ENCODE results near the gene VARS2. TPM values are rescaled to one million over a fixed set of nuclear protein-coding genes. Genes with fewer than 3 reads are reported as not detected.
"Not testable (repeated sequence)": the region's sequence is repeated elsewhere in the genome, so short reads cannot be mapped to it uniquely, and the experiment has no call there.

The VARS2 gene
- total RNA-seq, 1 donor from 2014 or later: 5.7 TPM

DNA sequence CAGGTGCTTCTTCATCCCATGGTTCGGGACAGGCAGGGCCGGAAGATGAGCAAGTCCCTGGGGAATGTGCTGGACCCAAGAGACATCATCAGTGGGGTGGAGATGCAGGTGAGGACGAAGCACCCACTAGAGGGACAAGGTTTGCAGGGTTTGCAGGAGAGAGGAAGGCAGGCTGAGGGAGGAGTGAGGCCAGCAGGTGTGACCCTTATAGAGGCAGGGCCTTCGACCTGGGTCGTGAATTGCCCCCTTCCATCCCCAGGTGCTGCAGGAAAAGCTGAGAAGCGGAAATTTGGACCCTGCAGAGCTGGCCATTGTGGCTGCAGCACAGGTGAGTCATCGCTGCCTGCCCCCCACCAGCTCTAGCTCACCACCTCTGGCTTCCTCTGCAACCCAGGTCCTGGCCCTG is 8.4 kb downstream of the VARS2 start:
- Histone ChIP-seq H3K4me3 (no peak overlapping the region), H3K9me3 (no peaks in the 10 kb centered on the region), H3K27me3 (no peaks in the 10 kb centered on the region), H3K27ac (no peak overlapping the region), H3K36me3 (peaks cover 60 to 86% of the 10 kb centered on the region in 2 donors), H3K4me1 (no peaks in the 10 kb centered on the region)
- TF ChIP-seq, protein P1, sequence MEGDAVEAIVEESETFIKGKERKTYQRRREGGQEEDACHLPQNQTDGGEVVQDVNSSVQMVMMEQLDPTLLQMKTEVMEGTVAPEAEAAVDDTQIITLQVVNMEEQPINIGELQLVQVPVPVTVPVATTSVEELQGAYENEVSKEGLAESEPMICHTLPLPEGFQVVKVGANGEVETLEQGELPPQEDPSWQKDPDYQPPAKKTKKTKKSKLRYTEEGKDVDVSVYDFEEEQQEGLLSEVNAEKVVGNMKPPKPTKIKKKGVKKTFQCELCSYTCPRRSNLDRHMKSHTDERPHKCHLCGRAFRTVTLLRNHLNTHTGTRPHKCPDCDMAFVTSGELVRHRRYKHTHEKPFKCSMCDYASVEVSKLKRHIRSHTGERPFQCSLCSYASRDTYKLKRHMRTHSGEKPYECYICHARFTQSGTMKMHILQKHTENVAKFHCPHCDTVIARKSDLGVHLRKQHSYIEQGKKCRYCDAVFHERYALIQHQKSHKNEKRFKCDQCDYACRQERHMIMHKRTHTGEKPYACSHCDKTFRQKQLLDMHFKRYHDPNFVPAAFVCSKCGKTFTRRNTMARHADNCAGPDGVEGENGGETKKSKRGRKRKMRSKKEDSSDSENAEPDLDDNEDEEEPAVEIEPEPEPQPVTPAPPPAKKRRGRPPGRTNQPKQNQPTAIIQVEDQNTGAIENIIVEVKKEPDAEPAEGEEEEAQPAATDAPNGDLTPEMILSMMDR (IDR thresholded peaks at IDR 0.05): no peak
- intact Hi-C loops (cut with DNase I): no loop called here
- DNase-seq (ENCODE audit: low spot score in 2 of 2): no peak

DNA sequence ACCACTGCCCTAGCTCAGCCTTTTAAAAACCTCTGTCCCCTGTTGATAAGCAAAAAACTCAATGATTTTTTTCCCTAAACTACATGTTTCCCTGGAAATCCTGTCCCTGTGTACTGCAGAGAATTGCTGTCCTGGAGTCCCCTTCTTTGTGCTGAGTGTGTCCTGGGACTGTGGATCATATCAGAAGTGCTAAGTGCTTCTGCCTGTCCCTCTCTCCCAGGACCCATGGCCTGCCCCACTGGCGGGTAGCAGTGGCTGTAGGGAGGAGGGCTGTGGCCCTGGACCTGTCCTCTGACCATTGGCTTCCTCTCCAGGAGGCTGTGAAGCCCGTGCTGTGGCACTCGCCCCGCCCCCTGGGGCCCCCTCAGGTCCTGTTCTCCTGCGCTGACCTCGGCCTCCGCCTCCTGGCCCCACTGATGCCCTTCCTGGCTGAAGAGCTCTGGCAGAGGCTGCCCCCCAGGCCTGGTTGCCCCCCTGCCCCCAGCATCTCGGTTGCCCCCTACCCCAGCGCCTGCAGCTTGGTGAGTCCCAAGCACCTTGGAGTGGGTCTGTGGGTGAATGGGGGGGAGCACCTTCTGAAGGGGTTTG is 10.1 kb downstream of the VARS2 start:
- intact Hi-C loops (cut with DNase I); H3K27me3 ChIP-seq; H3K27ac ChIP-seq; H3K9me3 ChIP-seq; H3K4me1 ChIP-seq; DNase-seq (ENCODE audit: low spot score in 2 of 2); H3K4me3 ChIP-seq: not testable (repeated sequence)
- H3K36me3 ChIP-seq: peaks cover 57 to 78% of the 10 kb centered on the region in 2 donors

DNA sequence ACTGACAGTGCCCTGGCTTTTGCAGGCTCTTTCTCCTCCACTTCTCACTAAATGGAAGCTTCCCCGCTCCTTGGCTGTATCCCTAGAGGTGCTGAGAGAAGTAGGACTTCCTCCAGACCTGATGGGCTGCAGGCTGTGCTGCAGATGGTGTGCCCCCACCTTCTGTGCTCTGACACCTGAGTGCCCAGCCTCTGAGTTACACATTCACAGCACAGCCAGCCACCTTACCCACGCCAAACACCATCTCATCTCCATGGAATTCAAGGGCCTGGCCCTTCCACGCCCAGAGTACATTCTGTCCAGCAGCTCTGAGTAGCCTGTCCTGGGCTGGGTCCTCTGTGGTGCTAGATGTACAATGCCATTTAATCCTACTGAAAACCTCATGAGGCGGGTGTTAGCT is 12.6 kb downstream of the VARS2 start:
- no peaks in the 10 kb centered on the region for H3K27me3 ChIP-seq
- intact Hi-C loops (cut with DNase I): no loop called here
- no peak overlapping the region for H3K4me3 ChIP-seq
- TF ChIP-seq, protein P1 (IDR thresholded peaks at IDR 0.05): no peak
- no peak overlapping the region for H3K27ac ChIP-seq
- H3K9me3 ChIP-seq: no peaks in the 10 kb centered on the region
- no peaks in the 10 kb centered on the region for H3K4me1 ChIP-seq
- H3K36me3 ChIP-seq: peaks cover 38 to 53% of the 10 kb centered on the region in 2 donors
- no peak for DNase-seq (ENCODE audit: low spot score in 2 of 2)

DNA sequence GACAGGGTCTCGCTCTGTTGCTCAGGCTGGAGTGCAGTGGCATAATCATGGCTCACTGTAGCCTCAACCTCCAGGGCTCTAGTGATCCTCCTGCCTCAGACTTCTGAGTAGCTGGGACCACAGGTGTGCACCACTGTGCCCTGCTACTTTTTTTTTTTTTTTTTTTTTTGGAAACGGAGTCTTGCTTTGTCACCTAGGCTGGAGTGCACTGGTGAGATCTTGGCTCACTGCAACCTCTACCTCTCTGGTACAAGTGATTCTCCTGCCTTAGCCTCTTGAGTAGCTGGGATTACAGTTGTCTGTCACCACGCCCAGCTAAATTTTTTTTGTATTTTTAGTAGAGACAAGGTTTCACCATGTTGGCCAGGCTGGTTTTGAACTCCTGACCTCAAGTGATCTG is 13.0 kb downstream of the VARS2 start:
- H3K27ac ChIP-seq; H3K4me1 ChIP-seq; H3K9me3 ChIP-seq; intact Hi-C loops (cut with DNase I); H3K4me3 ChIP-seq; H3K27me3 ChIP-seq; DNase-seq (ENCODE audit: low spot score in 2 of 2): not testable (repeated sequence)
- peaks cover 34 to 49% of the 10 kb centered on the region in 2 donors for H3K36me3 ChIP-seq

DNA sequence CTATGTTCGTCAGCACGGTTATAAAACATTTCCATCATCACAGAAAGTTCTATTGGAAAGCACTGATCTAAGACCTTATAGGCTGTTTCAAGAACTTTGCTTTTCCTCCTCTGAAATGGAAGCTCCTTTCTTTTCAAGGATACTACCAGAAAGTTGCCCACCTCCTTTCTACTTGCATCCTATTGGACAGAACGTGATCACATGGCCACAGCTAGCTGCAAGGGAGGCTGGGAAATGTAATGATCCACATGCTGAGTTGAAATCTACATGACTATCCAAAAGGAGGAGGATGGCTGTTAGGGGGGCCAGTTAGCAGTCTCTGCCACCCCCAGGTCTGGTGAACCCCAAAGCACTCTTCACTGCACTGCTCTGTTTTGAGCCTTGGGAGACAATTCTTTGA is 14.6 kb downstream of the VARS2 start:
- Histone ChIP-seq H3K27ac (no peak overlapping the region), H3K4me3 (no peak overlapping the region), H3K36me3 (peaks cover 19 to 33% of the 10 kb centered on the region in 2 donors), H3K4me1 (no peaks in the 10 kb centered on the region), H3K9me3 (no peaks in the 10 kb centered on the region), H3K27me3 (no peaks in the 10 kb centered on the region)
- no peak for DNase-seq (ENCODE audit: low spot score in 2 of 2)
- TF ChIP-seq, protein P1 (IDR thresholded peaks at IDR 0.05): no peak
- intact Hi-C loops (cut with DNase I): no loop called here

DNA sequence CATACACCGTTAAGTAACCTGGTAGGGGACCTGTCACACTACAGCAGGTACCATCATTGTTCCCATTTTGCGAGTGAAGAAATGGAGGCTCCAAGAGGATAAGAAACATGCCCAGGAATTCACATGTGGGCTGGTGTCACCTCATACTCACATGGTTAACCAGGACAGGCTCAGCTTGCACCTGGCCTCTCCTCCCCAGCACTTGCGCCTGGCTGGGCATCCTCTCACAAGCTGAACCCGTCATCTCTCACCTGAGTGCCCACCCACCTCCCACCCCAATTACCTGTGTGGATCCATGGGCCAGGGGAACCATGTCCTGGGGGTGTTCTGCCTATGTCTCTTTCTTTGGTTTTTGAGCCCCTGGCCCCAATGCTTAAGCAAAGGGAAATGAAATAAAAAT is 16.5 kb downstream of the VARS2 start:
- no peaks in the 10 kb centered on the region for H3K4me1 ChIP-seq
- H3K27me3 ChIP-seq: no peaks in the 10 kb centered on the region
- TF ChIP-seq, protein P1 (IDR thresholded peaks at IDR 0.05): no peak
- H3K9me3 ChIP-seq: no peaks in the 10 kb centered on the region
- no peak overlapping the region for H3K4me3 ChIP-seq
- intact Hi-C loops (cut with DNase I): no loop called here
- H3K27ac ChIP-seq: no peak overlapping the region
- no peak for DNase-seq (ENCODE audit: low spot score in 2 of 2)
- peaks cover 9 to 18% of the 10 kb centered on the region in 2 donors for H3K36me3 ChIP-seq

DNA sequence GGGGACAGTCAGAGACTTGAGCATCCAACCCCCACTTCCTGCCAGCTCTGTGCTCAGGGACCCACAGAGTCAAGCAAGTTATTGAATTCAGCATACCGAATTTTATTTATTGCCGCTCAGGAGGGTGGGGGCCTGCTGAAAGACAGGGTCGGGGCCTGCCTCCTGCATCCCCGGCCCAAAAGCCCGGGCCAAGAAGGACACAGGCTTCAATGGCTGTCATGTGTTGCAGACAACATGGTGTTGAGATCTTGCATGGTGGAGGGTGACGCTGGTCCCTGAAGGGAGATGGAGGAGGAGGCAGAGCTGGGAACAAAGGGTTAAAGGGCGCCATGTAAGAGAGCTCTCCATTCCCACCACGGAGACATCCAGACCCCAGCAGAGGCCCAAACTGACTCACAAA is 17.2 kb downstream of the VARS2 start:
- Histone ChIP-seq H3K27me3 (no peaks in the 10 kb centered on the region), H3K4me3 (no peak overlapping the region), H3K36me3 (peaks cover 2 to 10% of the 10 kb centered on the region in 2 donors), H3K4me1 (no peaks in the 10 kb centered on the region), H3K9me3 (no peaks in the 10 kb centered on the region), H3K27ac (no peak overlapping the region)
- TF ChIP-seq, protein P1 (IDR thresholded peaks at IDR 0.05): no peak
- intact Hi-C loops (cut with DNase I): no loop called here
- no peak for DNase-seq (ENCODE audit: low spot score in 2 of 2)

Measured in ascending aorta (tissue), 2 donors.